T-cell (primary cell): Measurements from ENCODE around the gene TENM4. TPM values are rescaled to one million over a fixed set of nuclear protein-coding genes. Genes with fewer than 3 reads are reported as not detected.

Source experiments
- ATAC-seq, 4 experiments: fragments of 200-7000 bp in 3 of 4; fragments of 150-1000 bp in 1 of 4; cut with Tn5 transposase; replicated peaks in 1 of 4; 1 replicate in 3 of 4; 2 replicates in 1 of 4; pipeline ENCODE4 v1.10.0; 2021; ENCODE audit warnings: moderate library complexity in 3 of 4, mild to moderate bottlenecking in 2 of 4, moderate number of reproducible peaks in 1 of 4
- CTCF ChIA-PET, 2 donors: fragments of 300-600 bp; sonication (Branson Sonifier 250); formaldehyde crosslinking; loops; one replicate each; lab custom pipeline; 2022; ENCODE audit warnings: antibody characterized with exemption in 2 of 2; lab: Charles Lee
- POLR2A ChIA-PET, 2 donors: fragments of 300-600 bp; sonication (Branson Sonifier 250); formaldehyde crosslinking; loops; one replicate each; lab custom pipeline; 2022; ENCODE audit warnings: antibody characterized with exemption in 2 of 2; lab: Charles Lee
- DNase-seq, 35 experiments: peaks; one replicate each; pipeline versions ENCODE4 v3.0.0 to v3.0.0-alpha.2; 2013 to 2023
- H3K27ac ChIP-seq: one replicate; pipeline ENCODE4 v1.5.1; 2013; ENCODE audit warnings: low read length
- H3K27me3 ChIP-seq, 2 experiments: replicated peaks in 1 of 2; 1 replicate in 1 of 2; 2 replicates in 1 of 2; pipeline versions ENCODE4 v1.6.1 to v1.7.0; 2013; ENCODE audit warnings: low read length in 1 of 2, mixed read lengths in 1 of 2; ENCODE audit not compliant: control insufficient read depth in 2 of 2, insufficient read depth in 2 of 2; ENCODE audit errors: extremely low read depth in 1 of 2
- H3K36me3 ChIP-seq, 2 donors: 1 replicate in 1 of 2; 2 replicates in 1 of 2; pipeline versions ENCODE4 v1.6.1 to v1.7.0; 2013; ENCODE audit warnings: low read length in 1 of 2; ENCODE audit not compliant: control insufficient read depth in 2 of 2, insufficient read depth in 1 of 2; ENCODE audit errors: extremely low read depth in 1 of 2
- H3K4me1 ChIP-seq, 2 experiments: 1 replicate in 1 of 2; 2 replicates in 1 of 2; pipeline versions ENCODE4 v1.6.1 to v1.7.0; 2013; ENCODE audit warnings: low read length in 2 of 2, mixed read lengths in 1 of 2; ENCODE audit not compliant: insufficient read depth in 2 of 2, control insufficient read depth in 1 of 2; ENCODE audit errors: extremely low read depth in 1 of 2
- H3K4me3 ChIP-seq, 2 donors: 1 replicate in 1 of 2; 2 replicates in 1 of 2; pipeline versions ENCODE4 v1.5.1 to v1.7.0; 2013; ENCODE audit warnings: mild to moderate bottlenecking in 2 of 2, low read length in 1 of 2, moderate library complexity in 1 of 2; ENCODE audit not compliant: control insufficient read depth in 1 of 2; ENCODE audit errors: extremely low read depth in 1 of 2
- H3K9me3 ChIP-seq: 2 replicates; pipeline ENCODE4 v1.7.0; 2013
- H3K27ac Mint-ChIP-seq, 2 donors: one replicate each; pipeline ENCODE4 v1.8.0; 2020 to 2021; ENCODE audit warnings: mild to moderate bottlenecking in 2 of 2, mixed read lengths in 2 of 2
- H3K27me3 Mint-ChIP-seq, 2 donors: one replicate each; pipeline ENCODE4 v1.8.0; 2021 to 2022; ENCODE audit warnings: mixed read lengths in 2 of 2
- H3K36me3 Mint-ChIP-seq: one replicate; pipeline ENCODE4 v1.8.0; 2021; ENCODE audit warnings: mixed read lengths
- H3K4me1 Mint-ChIP-seq, 3 donors: one replicate each; pipeline ENCODE4 v1.8.0; 2020 to 2022; ENCODE audit warnings: mixed read lengths in 3 of 3, mild to moderate bottlenecking in 1 of 3
- H3K4me3 Mint-ChIP-seq, 3 donors: one replicate each; pipeline ENCODE4 v1.8.0; 2020 to 2022; ENCODE audit warnings: mild to moderate bottlenecking in 3 of 3, mixed read lengths in 3 of 3, moderate library complexity in 3 of 3
- H3K9me3 Mint-ChIP-seq, 3 donors: one replicate each; pipeline ENCODE4 v1.8.0; 2020 to 2022; ENCODE audit warnings: mixed read lengths in 3 of 3
- WGBS: methylation state at CpG from one replicate; pipeline ENCODE4 v1.1.5; 2013; ENCODE audit warnings: missing lambda C conversion rate; ENCODE audit not compliant: insufficient coverage; 5-methylcytosine and 5-hydroxymethylcytosine counted together
- total RNA-seq, 35 experiments: library from RNA in 6 of 35; stranded (reverse) in 6 of 35; fragments of 120-200 nt in 1 of 35; gene quantifications; one replicate each; pipeline versions ENCODE4 v1.2.1 to v1.2.4 and lab custom pipeline; 2013 to 2026

The TENM4 gene
- total RNA-seq, 5 donors from 2014 or later (not counting 1 experiment from before 2014, with no cell fraction given) = 0.03 to 0.35 (median 0.03) TPM; not detected in 2

DNA sequence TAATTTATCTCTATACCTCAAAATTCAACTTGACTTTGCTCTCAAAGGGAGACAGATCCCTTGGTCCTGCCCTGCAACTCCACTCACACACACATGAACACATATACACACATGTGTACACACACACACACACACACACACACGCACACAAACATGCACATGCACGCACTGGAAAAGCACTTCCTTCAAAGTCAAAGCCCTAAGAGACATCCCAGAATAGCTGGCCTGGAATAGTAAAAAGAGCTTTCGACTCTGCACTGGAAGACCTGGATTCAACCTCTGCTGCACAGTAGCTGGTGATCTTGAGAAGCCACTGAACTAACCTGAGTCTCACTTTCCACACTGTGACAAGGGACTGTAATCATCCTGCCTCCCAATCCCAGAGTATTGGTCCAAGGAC, 26.8 kb downstream of the TENM4 start:
- no peak overlapping the region for H3K4me3 ChIP-seq
- H3K27me3 ChIP-seq = peaks cover 0 to 3% of the 10 kb centered on the region in 2 experiments
- H3K4me1 ChIP-seq = no peaks in the 10 kb centered on the region
- POLR2A ChIA-PET = no interaction called here
- no peak overlapping the region for H3K27ac Mint-ChIP-seq
- no peaks in the 10 kb centered on the region for H3K36me3 Mint-ChIP-seq
- WGBS = 76% methylated on average over 3 of the region's 3 CpGs
- H3K4me1 Mint-ChIP-seq = no peaks in the 10 kb centered on the region
- H3K27ac ChIP-seq = no peak overlapping the region
- H3K9me3 Mint-ChIP-seq = peaks cover 0 to 18% (median 5%) of the 10 kb centered on the region in 3 donors
- CTCF ChIA-PET = no interaction called here
- ATAC-seq = no peak
- peaks cover 0 to 4% of the 10 kb centered on the region in 2 donors for H3K27me3 Mint-ChIP-seq
- H3K36me3 ChIP-seq = no peaks in the 10 kb centered on the region
- H3K4me3 Mint-ChIP-seq = no peak overlapping the region
- no peak for DNase-seq
- H3K9me3 ChIP-seq = no peaks in the 10 kb centered on the region

DNA sequence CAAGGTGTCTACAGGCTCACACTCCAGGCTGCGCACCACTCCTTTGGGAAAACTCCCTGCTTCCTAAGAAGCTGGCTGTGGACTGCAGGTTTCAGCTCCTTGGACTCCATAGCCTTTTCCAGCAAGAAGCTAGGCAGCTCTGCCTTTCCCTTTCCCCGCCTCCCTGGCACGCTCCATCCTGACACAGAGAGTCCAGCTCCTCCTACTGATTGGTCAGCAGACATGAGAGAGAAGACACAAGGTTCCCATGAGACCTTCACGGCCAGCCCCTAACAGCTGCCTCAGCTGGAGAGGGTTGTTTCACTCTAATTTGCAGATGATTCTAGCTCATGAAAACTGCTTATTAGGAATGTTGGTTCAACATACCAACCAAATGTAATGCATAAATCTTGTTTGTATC, 27.6 kb downstream of the TENM4 start:
- no peak overlapping the region for H3K27ac Mint-ChIP-seq
- Histone ChIP-seq H3K4me1 (no peaks in the 10 kb centered on the region), H3K4me3 (no peak overlapping the region), H3K36me3 (no peaks in the 10 kb centered on the region), H3K27ac (no peak overlapping the region), H3K9me3 (no peaks in the 10 kb centered on the region), H3K27me3 (peaks cover 0 to 3% of the 10 kb centered on the region in 2 experiments)
- WGBS = 75% methylated on average over 1 of the region's 4 CpGs
- ATAC-seq (no peak), DNase-seq (no peak)
- H3K36me3 Mint-ChIP-seq = no peaks in the 10 kb centered on the region
- peaks cover 0 to 4% of the 10 kb centered on the region in 2 donors for H3K27me3 Mint-ChIP-seq
- no peaks in the 10 kb centered on the region for H3K4me1 Mint-ChIP-seq
- ChIA-PET CTCF (no interaction called here), POLR2A (no interaction called here)
- H3K9me3 Mint-ChIP-seq = peaks cover 0 to 19% (median 5%) of the 10 kb centered on the region in 3 donors
- no peak overlapping the region for H3K4me3 Mint-ChIP-seq

DNA sequence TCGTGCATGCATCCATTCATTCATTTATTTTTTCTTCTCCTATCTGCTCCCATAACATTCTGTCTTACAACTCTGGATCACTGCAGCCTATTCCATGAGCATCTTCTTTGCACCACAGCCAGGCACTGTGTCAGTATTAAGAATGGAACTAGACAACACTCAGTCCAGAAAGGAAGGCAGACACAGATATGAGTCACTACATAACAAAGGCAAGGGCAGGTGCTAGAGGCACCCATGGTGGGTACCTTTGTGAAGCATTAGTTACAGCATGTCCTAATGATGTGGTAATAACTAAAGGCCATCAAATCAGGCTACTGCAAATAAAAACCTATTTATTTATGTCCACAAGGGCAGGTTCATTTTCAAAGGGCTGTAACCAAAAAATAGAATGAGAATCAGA, 28.1 kb downstream of the TENM4 start:
- WGBS = 80% methylated on average over 1 of the region's 1 CpG
- Histone ChIP-seq H3K27ac (no peak overlapping the region), H3K36me3 (no peaks in the 10 kb centered on the region), H3K9me3 (no peaks in the 10 kb centered on the region), H3K4me1 (no peaks in the 10 kb centered on the region), H3K4me3 (no peak overlapping the region), H3K27me3 (peaks cover 0 to 3% of the 10 kb centered on the region in 2 experiments)
- Mint-ChIP-seq H3K9me3 (peaks cover 0 to 18% (median 5%) of the 10 kb centered on the region in 3 donors), H3K27me3 (peaks cover 0 to 4% of the 10 kb centered on the region in 2 donors), H3K4me3 (no peak overlapping the region), H3K27ac (no peak overlapping the region), H3K36me3 (no peaks in the 10 kb centered on the region), H3K4me1 (no peaks in the 10 kb centered on the region)
- ChIA-PET CTCF (no interaction called here), POLR2A (no interaction called here)
- DNase-seq (no peak), ATAC-seq (no peak)

DNA sequence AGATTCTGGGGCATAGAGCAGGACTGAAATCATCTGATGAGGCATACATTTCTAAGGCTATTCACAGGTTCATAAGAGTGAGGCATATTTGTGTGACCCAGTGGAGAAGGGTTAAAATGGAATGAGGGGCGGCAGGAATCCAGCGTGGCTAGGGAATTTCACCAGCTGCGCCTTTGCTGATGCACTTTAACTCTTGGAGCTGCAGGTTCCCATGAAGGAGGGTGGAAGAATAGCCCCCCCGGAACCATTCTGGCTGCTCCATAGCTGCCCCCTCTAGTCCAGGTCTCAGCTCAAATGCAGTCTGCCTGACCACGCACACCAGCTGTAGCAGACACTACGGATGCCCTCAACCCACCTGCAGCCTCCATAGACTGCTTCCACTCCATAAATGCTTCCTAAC, 31.5 kb downstream of the TENM4 start:
- DNase-seq = no peak
- H3K27ac Mint-ChIP-seq = no peak overlapping the region
- ATAC-seq = no peak
- no peak overlapping the region for H3K27ac ChIP-seq
- no peaks in the 10 kb centered on the region for H3K36me3 ChIP-seq
- H3K27me3 Mint-ChIP-seq = peaks cover 0 to 4% of the 10 kb centered on the region in 2 donors
- ChIA-PET CTCF (interaction anchor here in 1 of 2 donors (0.6 kb wide), 1 partner anchor 12 kb away, joined by 6 read pairs; no protein-coding TSS in a partner anchor), POLR2A (no interaction called here)
- H3K4me3 ChIP-seq = no peak overlapping the region
- peaks cover 0 to 3% of the 10 kb centered on the region in 2 experiments for H3K27me3 ChIP-seq
- H3K36me3 Mint-ChIP-seq = no peaks in the 10 kb centered on the region
- H3K9me3 ChIP-seq = no peaks in the 10 kb centered on the region
- peaks cover 0 to 10% (median 0%) of the 10 kb centered on the region in 3 donors for H3K9me3 Mint-ChIP-seq
- no peaks in the 10 kb centered on the region for H3K4me1 ChIP-seq
- 94% methylated on average over 6 of the region's 6 CpGs for WGBS
- no peak overlapping the region for H3K4me3 Mint-ChIP-seq
- no peaks in the 10 kb centered on the region for H3K4me1 Mint-ChIP-seq

DNA sequence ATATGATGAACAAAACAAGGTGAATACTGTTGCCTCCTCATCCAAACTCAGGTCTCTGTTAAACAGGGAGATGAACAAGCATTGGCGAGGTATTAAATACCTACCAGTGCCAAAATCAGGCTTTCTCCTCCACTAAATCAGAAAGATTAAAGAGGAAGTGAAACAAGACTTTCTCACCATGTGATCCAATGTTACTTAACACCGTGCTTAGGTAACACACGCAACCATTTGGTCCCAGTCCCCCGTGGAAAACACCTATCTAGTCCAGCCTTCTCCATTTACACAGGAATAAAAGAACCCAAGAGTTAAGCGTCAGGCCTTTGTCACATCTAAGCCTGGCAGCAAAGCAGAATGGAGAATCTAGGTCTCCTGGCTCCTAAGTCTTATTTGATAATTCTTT, 34.5 kb downstream of the TENM4 start:
- no peaks in the 10 kb centered on the region for H3K36me3 Mint-ChIP-seq
- no peaks in the 10 kb centered on the region for H3K27me3 ChIP-seq
- WGBS = 51% methylated on average over 3 of the region's 5 CpGs
- H3K4me3 ChIP-seq = no peak overlapping the region
- H3K4me1 ChIP-seq = no peaks in the 10 kb centered on the region
- no peaks in the 10 kb centered on the region for H3K9me3 ChIP-seq
- H3K4me3 Mint-ChIP-seq = no peak overlapping the region
- H3K4me1 Mint-ChIP-seq = no peaks in the 10 kb centered on the region
- no peak overlapping the region for H3K27ac ChIP-seq
- no peak for ATAC-seq
- ChIA-PET POLR2A (interaction anchor here in 1 of 2 donors (0.6 kb wide), 1 partner anchor 249 kb away, joined by 6 read pairs; no protein-coding TSS in a partner anchor), CTCF (no interaction called here)
- no peak overlapping the region for H3K27ac Mint-ChIP-seq
- H3K36me3 ChIP-seq = no peaks in the 10 kb centered on the region
- H3K9me3 Mint-ChIP-seq = peaks cover 0 to 7% (median 0%) of the 10 kb centered on the region in 3 donors
- H3K27me3 Mint-ChIP-seq = peaks cover 0 to 5% of the 10 kb centered on the region in 2 donors
- DNase-seq = no peak

DNA sequence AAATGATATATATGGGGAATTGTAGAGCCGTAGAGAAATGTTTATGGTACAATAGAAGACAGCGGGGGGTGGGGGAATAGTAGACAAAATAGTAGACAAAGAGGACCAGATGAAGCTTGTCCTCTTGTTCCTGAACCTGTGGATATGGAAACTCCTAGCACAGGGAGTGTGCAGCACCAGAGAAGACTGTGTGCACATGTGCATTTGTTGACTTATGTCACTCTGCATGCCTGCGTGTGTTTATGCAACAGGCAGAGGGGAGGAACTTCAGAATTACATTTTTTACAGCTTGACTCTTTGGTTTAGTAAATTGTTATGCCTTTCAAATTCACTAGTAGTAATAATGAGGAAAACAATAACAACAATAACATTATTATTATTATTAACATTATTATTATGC, 36.0 kb downstream of the TENM4 start:
- ChIA-PET CTCF (no interaction called here), POLR2A (no interaction called here)
- Mint-ChIP-seq H3K4me3 (no peak overlapping the region), H3K36me3 (no peaks in the 10 kb centered on the region), H3K4me1 (no peaks in the 10 kb centered on the region), H3K27ac (no peak overlapping the region), H3K27me3 (peaks cover 0 to 5% of the 10 kb centered on the region in 2 donors), H3K9me3 (peaks cover 0 to 7% (median 0%) of the 10 kb centered on the region in 3 donors)
- no peak for ATAC-seq
- Histone ChIP-seq H3K36me3 (no peaks in the 10 kb centered on the region), H3K27ac (no peak overlapping the region), H3K27me3 (no peaks in the 10 kb centered on the region), H3K4me1 (no peaks in the 10 kb centered on the region), H3K4me3 (no peak overlapping the region), H3K9me3 (no peaks in the 10 kb centered on the region)
- WGBS = no CpG with 5 or more reads among the region's 3 CpGs
- DNase-seq = no peak

DNA sequence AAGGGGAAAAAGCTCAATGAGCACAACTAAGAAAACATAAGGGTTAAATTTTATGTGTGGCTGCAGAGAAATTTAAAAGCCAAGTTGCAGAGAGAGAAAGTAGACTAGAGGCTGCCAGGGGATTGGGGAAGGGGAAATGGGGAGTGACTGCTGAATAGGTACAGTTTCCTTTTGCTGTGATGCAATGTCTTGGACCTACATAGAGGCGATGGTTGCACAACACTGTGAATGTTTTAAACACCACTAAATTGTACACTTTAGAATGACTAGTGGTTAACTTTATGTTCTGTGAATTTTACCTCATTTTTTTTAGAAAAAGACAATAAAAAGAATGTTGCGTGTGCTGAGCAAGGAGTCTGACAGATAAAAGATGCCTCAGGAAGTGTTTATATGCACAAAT, 36.5 kb downstream of the TENM4 start:
- Histone ChIP-seq H3K4me3 (no peak overlapping the region), H3K27ac (no peak overlapping the region), H3K36me3 (no peaks in the 10 kb centered on the region), H3K4me1 (no peaks in the 10 kb centered on the region), H3K9me3 (no peaks in the 10 kb centered on the region), H3K27me3 (no peaks in the 10 kb centered on the region)
- no CpG with 5 or more reads among the region's 2 CpGs for WGBS
- POLR2A ChIA-PET = no interaction called here
- peaks cover 0 to 7% (median 0%) of the 10 kb centered on the region in 3 donors for H3K9me3 Mint-ChIP-seq
- H3K27me3 Mint-ChIP-seq = peaks cover 0 to 5% of the 10 kb centered on the region in 2 donors
- H3K36me3 Mint-ChIP-seq = no peaks in the 10 kb centered on the region
- CTCF ChIA-PET = no interaction called here
- no peaks in the 10 kb centered on the region for H3K4me1 Mint-ChIP-seq
- no peak for ATAC-seq
- no peak for DNase-seq
- H3K27ac Mint-ChIP-seq = no peak overlapping the region
- no peak overlapping the region for H3K4me3 Mint-ChIP-seq
